Activated T-cell treated with anti-CD3 and anti-CD28 coated beads for 24 hours (primary cell): Measurements from ENCODE around the gene OBSCN.

Experiments
- DNase-seq: peaks from one replicate; pipeline ENCODE4 v3.0.0-alpha.2; 2020; ENCODE audit warnings: low read depth

OBSCN gene

GRCh38 chr1:228341450-228341813, 133.6 kb downstream of the OBSCN start:
- DNase-seq: no peak

DNA sequence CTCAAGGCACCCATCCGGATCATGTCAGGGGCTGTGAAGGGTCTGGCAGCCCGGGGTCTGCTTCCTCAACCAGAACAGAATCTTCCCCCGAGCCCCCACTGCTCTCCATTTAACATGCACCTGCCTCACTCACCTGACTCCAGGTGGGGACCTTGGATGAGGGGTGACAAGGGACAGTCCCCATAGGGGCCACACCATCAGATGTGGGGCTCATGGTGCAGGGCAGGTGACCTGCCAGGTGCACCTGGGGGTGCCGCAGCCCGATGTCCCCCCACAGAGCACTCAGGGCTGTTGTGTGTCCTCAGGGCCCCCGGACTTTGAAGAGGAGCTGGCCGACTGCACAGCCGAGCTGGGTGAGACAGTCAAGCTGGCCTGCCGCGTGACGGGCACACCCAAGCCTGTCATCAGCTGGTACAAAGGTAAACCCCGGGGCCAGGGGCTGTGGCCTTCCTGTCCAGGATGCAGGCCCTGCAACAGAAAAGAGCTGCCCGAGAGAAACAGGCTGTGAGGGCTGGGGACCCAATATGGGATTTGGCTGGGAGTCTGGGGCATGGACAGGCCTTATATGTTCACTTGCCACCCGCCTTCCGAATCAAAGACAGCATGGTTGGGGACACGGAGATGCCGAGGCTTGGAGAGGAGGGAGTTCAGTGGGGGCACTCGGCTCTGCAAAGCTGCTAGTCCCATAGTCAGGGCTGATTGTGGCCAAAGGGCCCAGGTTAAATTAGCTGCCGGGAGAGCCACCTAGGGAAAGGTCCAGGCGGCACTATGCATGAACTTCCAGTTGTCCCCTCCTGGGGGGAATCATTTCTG, 134.2 kb downstream of the OBSCN start:
- DNase-seq: no peak

- DNase-seq: no peak
These were observed 134.9 kb downstream of the OBSCN start for GRCh38 chr1:228342627-228343190.

DNA sequence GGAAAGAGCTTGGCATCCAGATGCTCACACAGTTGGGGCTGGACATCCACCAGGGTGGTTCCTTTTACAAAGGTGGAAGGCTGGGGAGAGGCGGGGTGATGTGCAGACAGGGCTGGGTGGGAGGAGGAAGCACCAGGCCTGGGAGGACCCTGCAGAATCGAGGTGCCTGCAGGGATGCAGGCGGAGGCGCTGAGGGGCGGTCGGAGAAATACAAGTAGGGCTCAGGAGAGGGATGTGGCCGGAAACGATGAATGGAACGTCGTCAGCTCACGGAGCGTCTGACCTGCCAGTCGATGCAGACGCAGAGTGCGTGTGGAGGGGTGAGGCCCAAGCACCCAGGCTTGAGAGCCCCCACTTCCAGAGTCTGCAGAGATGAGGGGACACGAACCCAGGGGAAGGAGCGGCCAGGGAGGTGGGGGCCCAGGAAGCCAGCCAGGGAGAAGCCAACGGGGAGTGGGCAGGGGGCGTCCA, 135.4 kb downstream of the OBSCN start:
- no peak for DNase-seq

GRCh38 chr1:228344631-228345072, 136.8 kb downstream of the OBSCN start:
- no peak for DNase-seq

- DNase-seq: no peak
These were observed 137.5 kb downstream of the OBSCN start for GRCh38 chr1:228345201-228345930.

DNA sequence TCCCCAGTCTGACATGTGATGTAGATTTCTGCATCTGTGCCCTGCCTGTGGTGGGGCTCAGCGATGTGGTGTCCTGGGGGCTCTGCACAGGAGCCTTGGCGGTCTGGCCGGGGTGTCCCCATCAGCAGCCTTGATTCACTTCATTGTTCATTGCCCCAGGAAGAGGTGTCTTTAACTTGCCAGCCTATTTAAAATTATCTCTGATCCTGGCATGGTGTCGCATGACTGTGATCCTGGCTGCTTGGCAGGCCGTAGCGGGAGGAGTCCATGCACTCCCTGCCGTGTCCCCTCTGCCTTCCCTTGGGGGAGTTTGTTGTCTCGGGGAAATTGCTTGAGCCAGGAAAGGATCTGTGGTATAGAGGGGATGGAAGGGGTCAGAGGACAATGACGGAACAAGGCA, 138.9 kb downstream of the OBSCN start:
- no peak for DNase-seq

GRCh38 chr1:228347181-228347580, 139.3 kb downstream of the OBSCN start:
- DNase-seq: no peak

DNA sequence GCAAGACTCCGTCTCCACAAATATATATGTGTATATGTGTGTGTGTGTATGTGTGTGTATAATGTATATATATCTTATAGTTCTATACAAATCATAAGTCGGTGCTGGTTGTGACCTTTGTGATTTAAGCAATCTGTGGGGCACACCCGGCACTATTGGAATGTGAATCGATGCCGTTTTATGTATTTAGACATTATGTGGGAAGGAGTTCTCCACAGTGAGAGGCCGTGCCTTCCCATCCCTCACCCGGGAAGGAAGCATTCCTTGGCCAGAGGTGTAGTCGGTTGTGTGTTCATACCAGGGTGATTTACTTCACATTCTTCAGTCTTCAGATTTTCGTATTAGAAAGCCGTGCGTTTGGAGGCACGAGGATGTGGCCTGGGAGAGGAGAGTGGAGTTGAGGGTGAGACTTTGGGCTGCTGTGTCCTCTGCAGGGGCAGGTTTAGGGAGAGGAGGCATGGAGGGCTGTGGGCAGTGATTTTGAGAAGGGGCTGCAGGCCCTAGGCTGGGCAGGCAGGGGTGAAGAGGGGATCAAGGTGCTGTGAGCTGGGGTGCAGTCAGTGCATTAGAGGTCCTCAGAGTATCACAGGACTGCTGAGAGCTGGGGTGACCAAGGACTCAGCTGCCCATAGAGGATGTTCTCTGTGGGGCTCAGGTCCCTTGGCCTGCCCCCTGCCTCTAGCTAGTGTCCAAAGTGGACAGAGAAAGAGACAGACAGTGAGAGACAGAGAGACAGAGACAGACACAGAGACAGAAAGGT, 141.0 kb downstream of the OBSCN start:
- no peak for DNase-seq

GRCh38 chr1:228349701-228350171, 141.9 kb downstream of the OBSCN start:
- no peak for DNase-seq

DNA sequence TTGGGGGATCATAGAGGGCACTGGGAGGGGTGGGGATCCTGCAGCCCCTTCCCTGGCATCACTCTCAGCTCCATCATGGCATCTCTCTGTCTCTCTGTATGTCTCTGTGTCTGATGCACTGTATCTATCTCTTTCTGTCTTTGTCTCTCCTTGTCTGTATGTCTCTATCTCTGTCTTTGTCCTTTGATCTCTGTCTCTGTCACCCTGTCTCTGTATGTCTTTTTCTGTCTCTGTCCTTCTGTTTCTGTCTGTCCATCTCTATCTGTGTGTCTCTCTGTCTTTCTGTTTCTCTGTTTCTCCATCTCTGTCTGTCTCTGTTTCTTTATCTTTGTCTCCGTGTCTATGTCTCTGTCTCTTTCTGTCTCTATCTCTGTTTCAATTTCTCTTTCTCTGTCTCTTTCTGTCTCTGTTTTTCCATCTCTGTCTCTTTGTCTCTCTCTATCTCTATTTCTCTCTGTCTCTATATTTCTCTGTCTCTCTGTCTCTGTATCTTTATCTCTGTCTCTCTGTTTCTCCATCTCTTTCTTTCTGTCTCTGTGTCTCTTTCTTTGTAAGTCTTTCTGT, 142.4 kb downstream of the OBSCN start:
- DNase-seq: no peak

- DNase-seq: no peak
These were observed 143.3 kb downstream of the OBSCN start for GRCh38 chr1:228350831-228351781.

- no peak for DNase-seq
These were observed 144.0 kb downstream of the OBSCN start for GRCh38 chr1:228351850-228352249.

DNA sequence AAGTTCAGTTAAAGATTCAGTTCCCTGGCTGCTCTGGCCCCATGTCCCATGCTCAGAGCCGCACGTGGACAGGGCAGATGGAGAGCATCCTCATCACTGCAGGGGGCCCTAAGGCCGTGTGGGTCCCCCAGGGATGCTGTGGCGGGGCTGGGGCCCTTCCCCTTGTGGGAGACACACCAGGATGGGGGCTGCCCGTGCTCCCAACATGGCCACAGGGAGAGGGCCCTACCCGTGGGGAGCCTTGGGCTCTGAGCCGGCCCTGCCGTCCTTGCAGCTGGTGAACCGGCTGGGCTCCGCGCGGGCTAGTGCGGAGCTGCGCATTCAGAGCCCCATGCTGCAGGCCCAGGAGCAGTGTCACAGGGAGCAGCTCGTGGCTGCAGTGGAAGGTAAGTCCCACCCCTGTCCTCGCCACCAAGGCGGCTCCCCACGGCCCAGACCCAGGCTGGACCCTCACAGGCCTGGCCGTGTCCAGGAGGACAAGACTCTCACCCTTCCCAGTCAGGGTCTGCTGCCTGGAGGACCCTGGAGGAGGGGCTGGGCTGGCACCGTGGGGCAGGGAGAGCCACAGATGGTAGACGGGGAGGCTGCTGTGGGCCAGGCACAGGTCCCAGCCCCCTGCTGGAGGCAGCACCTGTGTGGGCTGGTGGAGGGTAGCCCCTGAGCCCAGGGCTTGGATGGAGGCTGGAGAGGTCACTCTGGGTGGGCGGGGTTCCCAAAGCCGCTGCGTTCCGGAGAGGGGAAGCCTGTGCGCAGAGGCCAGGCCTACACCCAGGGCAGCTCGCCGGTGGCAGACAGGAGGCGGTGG, 145.0 kb downstream of the OBSCN start:
- DNase-seq: no peak

DNA sequence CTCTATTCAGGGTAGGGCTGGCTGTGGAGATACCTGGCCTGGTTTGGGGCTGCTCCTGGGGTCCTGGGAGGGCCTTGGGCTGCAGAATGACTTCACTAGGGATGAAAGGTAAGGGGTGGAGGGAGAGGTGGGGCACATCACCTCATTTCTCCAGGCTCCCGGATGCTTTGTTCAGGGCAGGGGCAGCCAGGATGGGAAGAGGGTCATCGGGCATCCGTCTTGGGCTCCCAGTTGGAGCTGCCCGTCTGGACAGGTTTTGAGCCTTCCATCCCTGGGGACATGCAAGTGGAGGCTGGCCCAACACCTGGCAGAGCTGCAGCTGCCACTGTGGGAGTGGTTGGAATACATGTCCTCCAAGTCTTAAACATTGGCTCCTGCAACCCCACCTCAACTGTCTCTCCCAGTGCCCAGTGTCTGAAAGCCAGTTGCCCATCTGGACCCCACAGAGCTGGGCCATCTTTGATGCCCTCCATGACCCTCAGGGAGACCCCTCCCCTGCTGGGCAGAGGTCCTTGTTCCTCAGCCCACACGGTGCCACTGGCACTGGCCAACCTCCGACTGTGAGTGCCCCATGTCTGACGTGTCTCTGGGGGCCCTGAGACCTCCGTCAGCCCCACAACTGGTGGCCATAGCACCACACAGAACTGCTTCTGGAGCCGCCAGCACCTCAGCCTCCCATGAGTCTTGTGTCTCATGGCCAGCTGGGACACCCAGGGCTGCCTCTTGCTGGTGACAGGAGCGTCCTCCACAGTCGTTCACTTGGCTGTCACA, 145.9 kb downstream of the OBSCN start:
- no peak for DNase-seq

- no peak for DNase-seq
These were observed 146.8 kb downstream of the OBSCN start for GRCh38 chr1:228354390-228355320.

DNA sequence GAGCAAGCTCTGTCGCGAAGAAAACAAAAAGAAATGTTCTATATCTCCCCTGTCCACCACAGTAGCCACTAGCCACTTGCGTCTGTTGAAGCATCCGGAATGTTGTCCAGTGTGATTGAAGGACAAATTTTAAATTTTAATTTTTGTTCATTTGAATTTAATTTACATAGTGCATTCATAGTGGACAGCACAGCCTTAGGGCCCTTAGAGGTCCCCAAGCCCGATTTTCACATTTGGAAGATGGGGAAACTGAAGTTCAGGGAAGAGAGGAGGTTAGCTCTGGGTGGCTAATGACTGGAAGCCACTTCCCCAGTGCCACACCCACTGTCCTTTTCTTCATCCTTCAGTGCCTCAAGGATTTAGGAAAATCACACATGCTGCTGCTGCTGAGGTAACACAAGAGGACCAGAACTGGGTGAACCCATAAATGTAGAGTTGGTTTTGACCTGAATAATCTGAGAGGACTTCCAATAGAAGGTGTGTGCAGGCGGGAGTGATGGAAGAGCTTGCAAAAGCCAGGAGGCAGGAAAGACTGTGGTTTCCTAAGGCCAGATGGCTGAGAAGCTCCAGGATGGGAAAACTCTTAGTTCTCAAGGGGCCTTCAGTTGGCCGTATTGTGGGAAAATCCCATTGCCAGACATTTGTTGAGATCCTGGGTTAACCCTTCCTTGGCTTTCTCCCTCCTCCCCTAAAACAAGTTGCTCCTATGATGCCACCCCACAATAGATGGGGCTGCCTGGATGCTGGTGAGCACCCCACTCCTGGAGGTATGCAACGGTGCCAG, 149.2 kb downstream of the OBSCN start:
- no peak for DNase-seq
